Activated gamma-delta T cell treated with Interleukin-2 at 50 U/mL for 16 hours (primary cell): ENCODE results near the gene TNFAIP1.
A peak's percentile ranks its signal among the peaks of the same experiment; 100 is the strongest.
"Not testable (repeated sequence)": the region's sequence is repeated elsewhere in the genome, so short reads cannot be mapped to it uniquely, and the experiment has no call there.

Experiments
- DNase-seq: peaks from one replicate; pipeline ENCODE4 v3.0.0-alpha.2; 2020

Gene TNFAIP1, protein sequence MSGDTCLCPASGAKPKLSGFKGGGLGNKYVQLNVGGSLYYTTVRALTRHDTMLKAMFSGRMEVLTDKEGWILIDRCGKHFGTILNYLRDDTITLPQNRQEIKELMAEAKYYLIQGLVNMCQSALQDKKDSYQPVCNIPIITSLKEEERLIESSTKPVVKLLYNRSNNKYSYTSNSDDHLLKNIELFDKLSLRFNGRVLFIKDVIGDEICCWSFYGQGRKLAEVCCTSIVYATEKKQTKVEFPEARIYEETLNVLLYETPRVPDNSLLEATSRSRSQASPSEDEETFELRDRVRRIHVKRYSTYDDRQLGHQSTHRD

DNA sequence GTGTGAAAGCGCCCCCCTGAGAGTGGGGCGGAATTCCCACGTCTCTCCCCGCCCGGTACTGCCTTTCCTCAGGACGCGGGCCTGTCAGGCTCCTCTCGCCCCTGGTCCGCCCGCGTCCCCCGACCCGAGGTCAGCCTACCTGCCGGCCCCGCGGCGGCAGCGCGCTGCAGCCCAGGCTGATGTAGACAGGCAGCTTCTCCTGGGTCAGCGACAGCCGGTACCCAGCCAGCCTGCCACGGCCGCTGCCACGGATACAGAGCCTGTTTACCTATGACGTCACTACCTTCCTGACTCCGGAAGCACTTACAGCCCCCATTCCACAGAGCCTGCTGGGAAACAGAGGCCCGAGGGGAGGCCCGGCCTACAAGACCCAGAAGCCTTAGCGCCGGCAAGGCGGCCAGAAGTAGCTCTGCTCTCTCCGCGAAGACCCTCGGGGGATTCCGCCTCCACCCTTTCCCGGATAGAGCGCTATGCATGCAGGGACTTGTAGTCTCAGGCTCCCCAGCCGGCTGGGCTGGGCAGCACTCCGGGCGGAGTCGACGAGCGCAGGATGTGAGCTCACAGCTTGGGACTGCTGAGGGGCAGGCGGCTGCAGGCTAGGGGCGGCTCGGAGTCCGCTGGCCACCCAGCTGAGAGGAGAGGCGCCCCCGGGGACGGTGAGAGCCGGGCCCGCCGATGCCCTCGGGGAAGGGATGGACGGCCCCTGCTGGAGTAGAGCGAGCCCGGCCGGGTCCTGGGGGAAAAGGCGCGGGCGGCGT is at the start of gene TNFAIP1, which contains the start of gene IFT20:
TNFAIP1 (plus strand) TSS at position 561 of the 758 bp plus-strand sequence. CDS start 3,761 bp downstream, outside the sequence.
IFT20 (minus strand) TSS at position 272 of the 758 bp plus-strand sequence. CDS start 3,487 bp downstream, outside the sequence.
- peak; percentile 97 for DNase-seq

DNA sequence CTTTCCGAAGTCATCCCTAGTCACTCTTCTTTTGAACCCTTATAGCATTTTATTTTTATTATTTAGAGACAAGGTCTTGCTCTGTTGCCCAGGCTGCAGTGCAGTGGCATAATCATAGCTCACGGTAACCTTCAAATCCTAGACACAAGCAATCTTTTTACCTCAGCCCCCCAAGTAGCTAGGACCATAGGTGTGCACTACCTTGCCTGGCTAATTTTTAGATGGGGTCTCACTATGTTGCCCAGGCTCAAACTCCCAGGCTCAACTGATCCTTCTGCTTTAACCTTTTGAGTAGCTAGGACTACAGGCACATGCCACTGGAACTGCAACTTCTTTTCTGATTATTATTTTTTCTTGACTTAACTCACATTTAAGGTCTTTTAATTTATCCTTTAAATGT is 49.6 kb upstream of the TNFAIP1 start:
- no peak for DNase-seq

DNA sequence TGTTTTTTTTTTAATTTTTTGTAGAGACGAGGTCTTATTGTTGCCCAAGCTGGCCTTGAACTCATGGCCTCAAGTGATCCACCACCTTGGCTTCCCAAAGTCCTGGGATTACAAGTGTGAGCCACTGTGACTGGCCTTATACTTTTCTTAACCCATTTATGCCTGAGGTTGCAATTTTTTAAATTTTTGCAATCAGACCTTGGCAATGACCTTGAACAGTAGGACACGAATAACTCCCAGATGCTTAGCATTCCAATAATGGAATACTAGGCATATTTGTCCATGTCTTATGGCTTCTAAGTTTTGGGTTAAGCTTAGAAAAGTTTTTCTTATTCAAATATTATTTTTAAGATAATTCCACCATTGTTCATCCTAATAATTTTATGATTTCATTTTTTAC is 44.9 kb upstream of the TNFAIP1 start:
- DNase-seq = no peak

- no peak for DNase-seq
These were observed 43.7 kb upstream of the TNFAIP1 start for GRCh38 chr17:28291780-28292330.

DNA sequence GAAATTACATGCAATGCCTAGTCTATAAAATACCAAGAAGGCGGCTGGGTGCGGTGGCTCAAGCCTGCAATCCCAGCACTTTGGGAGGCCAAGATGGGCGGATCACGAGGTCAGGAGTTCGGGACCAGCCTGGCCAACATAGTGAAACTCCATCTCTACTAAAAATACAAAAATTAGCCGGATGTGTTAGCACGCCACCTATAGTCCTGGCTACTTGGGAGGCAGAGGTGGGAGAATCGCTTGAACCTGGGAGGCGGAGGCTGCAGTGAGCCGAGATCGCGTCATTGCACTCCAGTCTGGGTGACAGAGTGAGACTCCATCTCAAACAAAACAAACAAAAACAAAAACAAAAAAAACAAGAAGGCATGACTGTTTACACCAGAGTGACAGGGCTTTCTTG is 42.7 kb upstream of the TNFAIP1 start:
- not testable (repeated sequence) for DNase-seq

DNA sequence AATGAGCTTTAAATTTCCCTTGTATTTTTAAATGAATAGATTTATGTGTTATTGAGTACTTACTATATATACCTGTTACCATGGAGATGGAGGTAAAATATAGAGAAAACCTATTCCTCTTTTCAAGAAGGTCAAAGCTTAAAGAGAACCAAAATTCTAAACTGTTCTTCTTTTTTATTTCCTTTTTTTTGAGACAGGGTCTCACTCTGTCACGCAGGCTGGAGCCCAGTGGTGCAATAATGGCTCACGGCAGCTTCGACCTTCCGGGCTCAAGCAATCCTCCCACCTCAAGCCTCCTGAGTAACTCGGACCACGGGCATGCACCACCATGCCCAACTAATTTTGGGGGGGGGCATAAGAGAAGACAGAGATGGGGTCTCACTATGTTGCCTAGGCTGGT is 41.6 kb upstream of the TNFAIP1 start:
- DNase-seq = no peak

GRCh38 chr17:28295677-28296578 is 39.6 kb upstream of the TNFAIP1 start:
- no peak for DNase-seq

DNA sequence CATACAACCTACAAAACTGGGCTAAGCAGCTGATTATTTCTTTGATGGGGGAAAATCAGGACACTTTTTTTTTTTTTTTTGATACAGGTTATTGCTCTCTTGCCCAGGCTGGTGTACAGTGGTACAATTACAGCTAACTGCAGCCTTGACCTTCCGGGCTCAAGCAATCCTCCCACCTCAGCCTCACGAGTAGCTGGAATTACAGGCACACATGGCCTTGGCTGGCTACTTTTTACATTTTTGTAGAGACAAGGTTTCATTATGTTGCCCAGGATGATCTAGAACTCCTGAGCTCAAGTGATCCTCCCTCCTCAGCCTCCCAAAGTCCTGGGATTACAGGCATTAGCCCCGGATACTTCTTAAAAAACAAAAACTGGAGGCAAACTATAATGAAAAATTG is 37.1 kb upstream of the TNFAIP1 start:
- DNase-seq = no peak

- no peak for DNase-seq
These were observed 28.6 kb upstream of the TNFAIP1 start for GRCh38 chr17:28306954-28307401.

DNA sequence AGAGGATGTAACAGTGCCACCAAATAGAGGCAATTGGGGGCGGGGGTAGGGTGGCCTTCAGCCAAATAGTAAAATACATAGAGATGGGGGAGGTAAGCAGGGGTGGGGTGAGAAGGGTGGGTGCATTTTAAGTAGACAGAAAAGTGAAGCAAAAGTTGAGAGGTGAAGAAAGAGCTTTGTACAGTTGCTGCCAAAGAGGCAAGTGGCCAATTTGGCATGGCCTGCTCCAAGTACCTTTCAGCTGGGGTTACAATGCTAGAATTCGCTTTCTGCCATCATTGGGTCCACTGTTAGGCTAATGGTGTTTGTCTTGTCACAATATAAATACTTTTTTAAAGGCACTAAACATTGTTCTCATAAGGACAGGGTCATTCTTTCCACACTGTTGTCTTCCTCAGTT is 21.7 kb upstream of the TNFAIP1 start:
- no peak for DNase-seq

- DNase-seq = no peak
These were observed 19.5 kb upstream of the TNFAIP1 start for GRCh38 chr17:28315846-28316705.

DNA sequence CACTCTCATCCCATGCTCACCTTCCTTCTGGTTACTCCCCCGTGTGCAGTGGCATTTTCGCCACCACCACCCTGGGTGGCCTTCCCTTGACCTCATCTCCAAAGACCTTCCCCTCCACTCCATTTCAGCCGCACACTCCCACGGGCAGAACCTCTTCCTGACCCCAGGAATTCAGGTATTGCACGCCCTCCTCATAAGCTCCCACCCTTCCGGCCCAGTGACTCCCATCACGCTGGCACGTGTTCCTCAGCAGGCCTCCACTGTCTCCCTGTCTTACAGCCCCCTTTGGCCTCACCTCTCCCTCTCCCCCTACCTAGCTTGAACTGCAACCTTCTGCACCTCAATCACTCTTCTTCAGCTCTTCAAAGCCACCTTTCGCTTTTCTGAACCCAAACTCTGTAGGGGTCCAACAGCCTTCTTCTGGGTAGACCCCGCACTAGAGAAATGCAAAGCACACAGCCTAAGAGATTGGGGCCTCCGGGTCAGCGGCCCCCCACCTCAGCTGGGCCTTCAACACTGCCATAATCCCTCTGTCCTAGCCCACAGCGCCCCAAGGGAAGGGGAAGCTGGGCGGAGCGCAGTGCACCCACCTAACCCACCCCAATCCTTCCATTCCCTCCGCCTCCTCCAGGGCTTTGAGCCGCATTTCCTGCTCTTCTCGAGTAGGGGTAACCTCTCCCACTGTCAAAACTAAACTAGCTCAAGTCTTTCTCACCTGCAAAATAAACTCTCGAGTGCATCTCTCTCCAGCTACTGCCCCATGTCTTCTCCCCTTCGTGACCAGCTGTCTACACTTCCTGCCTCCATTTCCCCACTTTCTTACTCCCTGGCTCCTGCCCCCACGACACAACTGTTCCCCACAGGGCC is 18.2 kb upstream of the TNFAIP1 start:
- DNase-seq = no peak

DNA sequence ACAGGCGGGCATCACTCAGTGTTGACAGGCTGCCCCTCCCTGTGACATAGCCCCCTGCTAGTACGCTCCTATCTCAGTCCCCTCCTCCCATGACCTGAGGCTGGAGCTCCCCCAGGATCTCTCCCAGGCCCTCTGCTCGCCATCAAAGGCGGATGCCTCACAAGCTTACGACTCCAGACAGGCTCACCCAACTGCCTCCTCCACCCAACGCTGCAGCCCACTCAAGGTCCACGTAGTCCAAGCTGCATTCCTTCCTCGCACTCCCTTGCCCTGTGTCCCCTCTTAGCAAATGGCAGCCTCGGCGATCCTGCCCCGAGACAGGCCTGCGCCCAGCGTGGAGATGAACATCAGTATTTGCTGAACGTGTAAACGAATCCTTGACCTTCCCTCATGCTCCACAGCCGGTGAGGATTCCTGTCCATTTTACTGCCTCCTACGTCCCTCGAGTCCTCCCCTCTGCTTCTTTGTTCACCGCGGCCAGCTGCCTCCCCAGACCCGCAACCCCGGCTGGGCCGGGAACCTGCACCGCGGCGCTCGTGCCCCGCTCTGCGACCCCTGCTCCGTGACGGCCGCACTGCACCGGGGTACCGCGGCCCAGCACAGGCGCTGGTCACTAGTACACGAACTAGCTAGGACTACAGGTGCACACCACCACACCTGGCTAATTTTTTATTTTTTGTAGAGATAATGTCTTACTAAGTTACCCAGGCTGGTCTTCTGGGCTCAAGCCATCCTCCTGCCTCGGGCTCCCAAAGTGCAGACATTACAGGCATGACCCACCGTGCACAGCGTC is 17.4 kb upstream of the TNFAIP1 start:
- no peak for DNase-seq

- DNase-seq = peak; percentile 91
These were observed 16.6 kb upstream of the TNFAIP1 start, which contains the start of gene TMEM97 for GRCh38 chr17:28318759-28319597. TMEM97 (plus strand) TSS chr17:28319200; CDS start chr17:28319240, 40 bp downstream.

DNA sequence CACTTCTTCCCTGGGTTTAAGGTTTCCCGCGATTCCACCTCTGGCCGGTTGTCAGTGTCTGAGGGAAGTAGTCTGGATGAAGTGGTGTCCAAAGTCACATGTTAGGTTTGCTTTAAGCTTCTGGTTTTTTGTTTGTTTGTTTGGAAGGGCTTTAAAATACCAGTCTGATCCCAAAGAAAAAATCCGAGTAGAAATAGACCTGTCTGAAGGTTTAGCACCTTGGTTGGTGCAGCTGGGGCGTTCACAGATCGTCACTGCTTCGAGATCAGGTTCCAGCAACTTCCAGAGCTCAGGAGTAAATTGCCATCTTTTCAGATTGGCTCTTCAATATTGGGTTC is 16.0 kb upstream of the TNFAIP1 start:
- DNase-seq = no peak

DNA sequence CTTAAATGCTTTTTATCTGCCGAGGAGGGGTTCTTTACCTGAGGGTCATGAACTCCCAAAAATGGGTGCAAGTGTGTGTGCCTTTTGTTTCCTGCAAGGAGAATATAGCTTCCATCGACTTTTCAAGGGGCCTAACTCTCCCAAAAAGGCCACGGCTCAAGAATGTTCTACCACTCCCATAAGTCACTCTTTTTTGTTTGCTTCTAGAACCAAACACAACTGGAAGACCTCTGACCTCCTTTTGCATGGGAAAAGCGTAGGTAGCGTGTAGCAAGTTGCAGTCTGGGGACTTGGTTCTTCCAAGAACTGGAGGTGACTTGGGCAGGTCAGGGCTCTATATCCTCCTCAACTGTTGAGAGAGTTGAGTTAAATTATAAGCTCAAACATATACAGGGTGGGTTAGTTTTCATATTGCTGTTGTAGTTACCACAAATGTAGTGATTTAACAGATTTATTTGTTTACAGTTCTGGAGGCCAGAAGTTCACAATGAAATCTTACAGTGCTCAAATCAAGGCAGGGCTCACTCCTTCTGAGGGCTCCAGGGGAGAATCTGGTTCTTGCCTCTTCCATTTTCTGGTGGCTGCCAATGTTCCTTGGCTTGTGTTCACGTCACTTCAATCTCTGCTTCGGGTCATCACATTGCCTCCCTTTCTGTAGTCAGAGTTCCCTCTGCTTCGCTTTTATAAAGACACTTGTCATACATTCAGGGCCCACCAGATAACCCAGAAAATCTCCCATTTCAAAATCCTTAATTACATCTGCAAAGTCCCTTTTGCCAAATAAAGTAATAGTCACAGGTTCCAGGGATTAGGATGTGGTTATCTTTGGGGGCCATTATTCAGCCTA is 15.1 kb upstream of the TNFAIP1 start:
- DNase-seq = no peak

- no peak for DNase-seq
These were observed 11.3 kb upstream of the TNFAIP1 start for GRCh38 chr17:28324267-28324745.

- DNase-seq = no peak
These were observed 10.8 kb upstream of the TNFAIP1 start for GRCh38 chr17:28324781-28325180.
